AG04449 (cell line): Measurements from ENCODE around the gene NPLOC4.

Source experiments
- CTCF ChIA-PET: fragments of 350-600 bp; formaldehyde crosslinking; extraction: SDS; loops from one replicate; lab custom pipeline; 2021; ENCODE audit warnings: antibody characterized with exemption; lab: Yijun Ruan, JAX
- POLR2A ChIA-PET: fragments of 400-600, 350-600 bp; formaldehyde crosslinking; extraction: SDS; loops from one replicate; lab custom pipeline; 2020; ENCODE audit warnings: antibody characterized with exemption, inconsistent platforms; lab: Yijun Ruan, JAX
- DNase-seq: peaks from one replicate; pipeline ENCODE4 v3.0.0-alpha.2; 2010; ENCODE audit warnings: low read depth, low spot score
- H3K4me3 ChIP-seq: 2 replicates; pipeline ENCODE4 v1.5.1; 2011; ENCODE audit warnings: low read depth, mild to moderate bottlenecking, control low read depth, low read length
- CTCF ChIP-seq: IDR thresholded peaks from one replicate; pipeline ENCODE4 v1.5.1; 2011; ENCODE audit warnings: mild to moderate bottlenecking, moderate library complexity, low read length, control low read depth, inconsistent platforms; ENCODE audit not compliant: insufficient read depth; ENCODE audit errors: missing control alignments

Gene NPLOC4

DNA sequence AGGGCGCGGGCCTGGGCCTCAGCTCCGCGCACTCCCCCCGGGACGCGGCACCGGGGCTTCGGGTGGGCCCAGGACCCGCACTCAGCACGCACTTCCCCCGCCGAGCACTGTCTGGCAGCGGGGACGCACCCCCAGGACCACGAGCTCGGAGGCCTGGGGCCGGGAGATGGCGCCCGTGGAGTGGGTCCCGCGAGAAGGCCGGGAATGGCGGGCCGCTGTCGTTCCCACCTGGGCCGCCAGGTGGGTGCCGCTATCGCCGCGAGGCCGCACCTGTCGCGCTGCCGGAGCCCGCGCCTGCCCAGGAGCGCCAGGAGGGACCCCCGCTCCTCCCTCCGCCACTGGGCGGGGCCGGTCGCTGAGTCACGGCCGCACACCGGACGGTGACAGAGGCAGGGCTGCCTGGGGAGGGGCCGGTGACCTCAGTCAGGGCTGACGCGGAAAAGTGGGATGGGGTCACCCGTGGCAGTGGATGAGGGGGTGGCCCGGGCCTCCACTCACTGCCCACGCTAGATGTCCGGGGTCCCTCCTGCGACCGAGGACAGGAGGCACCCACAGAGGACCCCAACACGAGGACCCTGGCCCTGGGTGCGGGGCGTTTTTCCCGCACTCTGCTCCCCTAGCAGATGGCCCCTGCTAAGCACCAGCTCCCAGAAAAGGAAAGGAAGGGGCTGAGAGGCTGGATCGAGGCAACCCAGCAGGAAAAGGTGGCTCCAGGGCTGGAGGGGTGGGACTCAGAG is 117.5 kb downstream of the NPLOC4 start:
- DNase-seq: no peak
- CTCF ChIA-PET: interaction anchor here (0.8 to 8.3 kb wide), 4 partner anchors 11 to 81 kb away, joined by 3 to 59 read pairs (median 4); no protein-coding TSS in a partner anchor
- POLR2A ChIA-PET: interaction anchor here (0.9 to 2.2 kb wide), 6 partner anchors 11 to 82 kb away, joined by 3 to 9 read pairs (median 5); no protein-coding TSS in a partner anchor
- peak; percentile 28 for TF ChIP-seq CTCF
- peak overlapping the region; percentile 52 for H3K4me3 ChIP-seq

GRCh38 chr17:81518785-81519283 is 118.1 kb downstream of the NPLOC4 start:
- ChIA-PET CTCF (interaction anchor here (0.8 to 8.3 kb wide), 6 partner anchors 11 to 266 kb away, joined by 3 to 59 read pairs (median 4); no protein-coding TSS in a partner anchor), POLR2A (interaction anchor here (0.7 to 2.2 kb wide), 7 partner anchors 10 to 83 kb away, joined by 3 to 9 read pairs (median 5); partner anchors contain the start of gene FAAP100)
- no peak for TF ChIP-seq CTCF
- H3K4me3 ChIP-seq: peak overlapping the region; percentile 52
- no peak for DNase-seq

GRCh38 chr17:81518113-81518784 is 118.7 kb downstream of the NPLOC4 start:
- no peak for TF ChIP-seq CTCF
- no peak for DNase-seq
- ChIA-PET CTCF (interaction anchor here (0.8 to 8.3 kb wide), 5 partner anchors 11 to 265 kb away, joined by 3 to 59 read pairs (median 3); no protein-coding TSS in a partner anchor), POLR2A (interaction anchor here (0.6 to 2.2 kb wide), 7 partner anchors 10 to 34 kb away, joined by 3 to 9 read pairs (median 5); partner anchors contain the start of gene FAAP100)
- H3K4me3 ChIP-seq: peak overlapping the region; percentile 52

- ChIA-PET POLR2A (interaction anchor here (0.6 to 2.2 kb wide), 5 partner anchors 9 to 25 kb away, joined by 3 to 9 read pairs (median 5); no protein-coding TSS in a partner anchor), CTCF (interaction anchor here (0.9 to 8.3 kb wide), 2 partner anchors 12 to 83 kb away, joined by 3 to 59 read pairs; no protein-coding TSS in a partner anchor)
- no peak for TF ChIP-seq CTCF
- peak overlapping the region; percentile 83 for H3K4me3 ChIP-seq
- DNase-seq: no peak
Observed at GRCh38 chr17:81517339-81518112, 119.4 kb downstream of the NPLOC4 start.

GRCh38 chr17:81517009-81517338 is 119.9 kb downstream of the NPLOC4 start:
- no peak for TF ChIP-seq CTCF

More at GRCh38 chr17:81517009-81517338, 119.9 kb downstream of the NPLOC4 start:
- H3K4me3 ChIP-seq: peak overlapping the region; percentile 83
- DNase-seq: no peak
- POLR2A ChIA-PET: interaction anchor here (1.1 to 1.6 kb wide), 2 partner anchors 25 to 83 kb away, joined by 3 read pairs; no protein-coding TSS in a partner anchor
- CTCF ChIA-PET: interaction anchor here (8.3 kb wide), 1 partner anchor 84 kb away, joined by 59 read pairs; no protein-coding TSS in a partner anchor
